H9 (cell line): ENCODE measurements around the gene PHOSPHO1. TPM values are rescaled to one million over a fixed set of nuclear protein-coding genes. Genes with fewer than 3 reads are reported as not detected.

Experiments used
- DNase-seq: peaks from one replicate; pipeline ENCODE4 v3.0.0-alpha.2; 2017
- H2AFZ ChIP-seq: one replicate; pipeline ENCODE4 v1.6.1; 2013; ENCODE audit warnings: mild to moderate bottlenecking, low read length, control low read depth, moderate library complexity
- H2AK5ac ChIP-seq: 2 replicates; pipeline ENCODE4 v1.6.1; 2013; ENCODE audit warnings: low read length, control low read depth, mixed read lengths; ENCODE audit not compliant: insufficient read length
- H2BK120ac ChIP-seq: one replicate; pipeline ENCODE4 v1.6.1; 2013; ENCODE audit warnings: low read depth, mild to moderate bottlenecking, low read length, control low read depth, inconsistent platforms; ENCODE audit not compliant: poor library complexity, severe bottlenecking
- H2BK12ac ChIP-seq: 2 replicates; pipeline ENCODE4 v1.6.1; 2013; ENCODE audit warnings: low read length, control low read depth, mixed read lengths, low read depth; ENCODE audit not compliant: insufficient read length
- H2BK15ac ChIP-seq: 2 replicates; pipeline ENCODE4 v1.6.1; 2013; ENCODE audit warnings: low read depth, low read length, control low read depth
- H2BK20ac ChIP-seq: one replicate; pipeline ENCODE4 v1.6.1; 2013; ENCODE audit warnings: low read depth, mild to moderate bottlenecking, low read length, control low read depth, inconsistent platforms; ENCODE audit not compliant: poor library complexity, severe bottlenecking
- H2BK5ac ChIP-seq: 2 replicates; pipeline ENCODE4 v1.6.1; 2013; ENCODE audit warnings: low read length, control low read depth, mixed read lengths; ENCODE audit not compliant: insufficient read length
- H3K14ac ChIP-seq: 2 replicates; pipeline ENCODE4 v1.6.1; 2013; ENCODE audit warnings: low read length, control low read depth; ENCODE audit not compliant: insufficient read depth
- H3K18ac ChIP-seq: 2 replicates; pipeline ENCODE4 v1.6.1; 2013; ENCODE audit warnings: low read depth, mild to moderate bottlenecking, mixed read lengths, low read length, control low read depth; ENCODE audit not compliant: insufficient read length
- H3K23ac ChIP-seq: 2 replicates; pipeline ENCODE4 v1.6.1; 2013; ENCODE audit warnings: low read length, control low read depth, mixed read lengths, low read depth; ENCODE audit not compliant: insufficient read length
- H3K23me2 ChIP-seq: 2 replicates; pipeline ENCODE4 v1.6.1; 2013; ENCODE audit warnings: low read depth, mild to moderate bottlenecking, mixed read lengths, low read length, control low read depth; ENCODE audit not compliant: insufficient read length, poor library complexity, severe bottlenecking
- H3K27ac ChIP-seq: 2 replicates; pipeline ENCODE4 v1.5.1; 2013; ENCODE audit warnings: low read length, control low read depth, mixed read lengths, low read depth; ENCODE audit not compliant: insufficient read length
- H3K27me3 ChIP-seq: 2 replicates; pipeline ENCODE4 v1.6.1; 2013; ENCODE audit warnings: low read length, control low read depth, inconsistent platforms; ENCODE audit not compliant: insufficient read depth
- H3K4ac ChIP-seq: 2 replicates; pipeline ENCODE4 v1.6.1; 2013; ENCODE audit warnings: low read depth, mild to moderate bottlenecking, control low read depth, inconsistent platforms, low read length, moderate library complexity
- H3K4me1 ChIP-seq: 2 replicates; pipeline ENCODE4 v1.6.1; 2013; ENCODE audit warnings: low read length, control low read depth, inconsistent platforms; ENCODE audit not compliant: insufficient read depth
- H3K4me2 ChIP-seq: 2 replicates; pipeline ENCODE4 v1.6.1; 2013; ENCODE audit warnings: low read length, control low read depth, mixed read lengths; ENCODE audit not compliant: insufficient read length, insufficient read depth
- H3K56ac ChIP-seq: 2 replicates; pipeline ENCODE4 v1.6.1; 2013; ENCODE audit warnings: low read depth, mild to moderate bottlenecking, mixed read lengths, low read length, control low read depth; ENCODE audit not compliant: insufficient read length
- H3K79me1 ChIP-seq: 2 replicates; pipeline ENCODE4 v1.6.1; 2013; ENCODE audit warnings: low read depth, mild to moderate bottlenecking, moderate library complexity, low read length, control low read depth, inconsistent platforms; ENCODE audit not compliant: insufficient read depth, poor library complexity, severe bottlenecking
- H3K79me2 ChIP-seq: 2 replicates; pipeline ENCODE4 v1.6.1; 2013; ENCODE audit warnings: low read length, control low read depth, inconsistent platforms; ENCODE audit not compliant: insufficient read depth
- H3K9ac ChIP-seq: 2 replicates; pipeline ENCODE4 v1.6.1; 2013; ENCODE audit warnings: low read length, control low read depth, mixed read lengths; ENCODE audit not compliant: insufficient read length; ENCODE audit errors: extremely low read depth
- H3K9me3 ChIP-seq: one replicate; pipeline ENCODE4 v1.6.1; 2013; ENCODE audit warnings: low read depth, low read length, inconsistent platforms; ENCODE audit not compliant: control insufficient read depth
- H3T11ph ChIP-seq: one replicate; pipeline ENCODE4 v1.6.1; 2013; ENCODE audit warnings: mild to moderate bottlenecking, low read length, control low read depth, inconsistent platforms
- H4K20me1 ChIP-seq: one replicate; pipeline ENCODE4 v1.6.1; 2013; ENCODE audit not compliant: control insufficient read depth, insufficient read length, insufficient read depth
- H4K5ac ChIP-seq: 2 replicates; pipeline ENCODE4 v1.6.1; 2013; ENCODE audit warnings: low read depth, mild to moderate bottlenecking, mixed read lengths, low read length, control low read depth; ENCODE audit not compliant: insufficient read length
- H4K8ac ChIP-seq: replicated peaks from 2 replicates; pipeline ENCODE4 v1.6.1; 2013; ENCODE audit warnings: low read length, control low read depth, mixed read lengths, low read depth; ENCODE audit not compliant: insufficient read length
- H4K91ac ChIP-seq: 2 replicates; pipeline ENCODE4 v1.6.1; 2013; ENCODE audit warnings: low read depth, mild to moderate bottlenecking, moderate library complexity, mixed read lengths, low read length, control low read depth; ENCODE audit not compliant: insufficient read length
- H3K27ac Mint-ChIP-seq, 3 experiments: 2 replicates in 2 of 3; 3 replicates in 1 of 3; pipeline ENCODE4 v1.8.0; 2020 to 2021; ENCODE audit warnings: mixed read lengths in 3 of 3, mild to moderate bottlenecking in 1 of 3, moderate library complexity in 1 of 3
- H3K27me3 Mint-ChIP-seq: 2 replicates; pipeline ENCODE4 v1.8.0; 2021; ENCODE audit warnings: low read depth, mild to moderate bottlenecking, moderate library complexity, mixed read lengths
- H3K36me3 Mint-ChIP-seq, 3 experiments: 2 replicates in 2 of 3; 3 replicates in 1 of 3; pipeline ENCODE4 v1.8.0; 2020 to 2021; ENCODE audit warnings: low read depth in 3 of 3, mixed read lengths in 3 of 3; ENCODE audit not compliant: insufficient read depth in 1 of 3
- H3K4me1 Mint-ChIP-seq, 2 experiments: 2 replicates each; pipeline ENCODE4 v1.8.0; 2020; ENCODE audit warnings: mixed read lengths in 2 of 2
- H3K4me3 Mint-ChIP-seq, 2 experiments: 2 replicates in 1 of 2; 3 replicates in 1 of 2; pipeline ENCODE4 v1.8.0; 2020 to 2021; ENCODE audit warnings: mild to moderate bottlenecking in 2 of 2, mixed read lengths in 2 of 2, moderate library complexity in 1 of 2
- H3K9me3 Mint-ChIP-seq, 2 experiments: 2 replicates in 1 of 2; 3 replicates in 1 of 2; pipeline ENCODE4 v1.8.0; 2020; ENCODE audit warnings: mild to moderate bottlenecking in 2 of 2, mixed read lengths in 2 of 2, moderate library complexity in 1 of 2
- CTCF ChIP-seq: fragments of 200-600 bp; sonication (generic); conservative IDR thresholded peaks from 3 replicates; pipeline ENCODE4 v1.8.0; 2021; ENCODE audit warnings: antibody characterized with exemption, mild to moderate bottlenecking
- WGBS: extraction: QIAGEN DNeasy Blood & Tissue Kit; methylation state at CpG from one replicate; pipeline ENCODE4 v1.1.7; 2013; ENCODE audit warnings: missing lambda C conversion rate, low lambda C conversion rate, mixed read lengths; ENCODE audit not compliant: insufficient read length; ENCODE audit errors: extremely low coverage; 5-methylcytosine and 5-hydroxymethylcytosine counted together
- total RNA-seq: library from RNA; stranded (reverse); gene quantifications from 2 replicates; pipeline ENCODE4 v1.2.1, GENCODE V29; 2021

Gene PHOSPHO1
- total RNA-seq, 1 experiment from 2014 or later: 0.63 TPM

- H3K9ac ChIP-seq: no peak overlapping the region
- peak overlapping the region; percentile 65 to 82 for H3K4me3 Mint-ChIP-seq
These were observed 6.2 kb downstream of the PHOSPHO1 start for GRCh38 chr17:49224198-49224996.

More at GRCh38 chr17:49224198-49224996, 6.2 kb downstream of the PHOSPHO1 start:
- peak overlapping the region; percentile 25 for H3K18ac ChIP-seq
- no peaks in the 10 kb centered on the region for H3K4me1 ChIP-seq
- no peaks in the 10 kb centered on the region for H3K9me3 Mint-ChIP-seq
- no peak overlapping the region for H3T11ph ChIP-seq
- no peak overlapping the region for H2AFZ ChIP-seq
- H2BK120ac ChIP-seq: no peak overlapping the region
- peak; percentile 82 for DNase-seq
- H3K23me2 ChIP-seq: peaks cover 8% of the 10 kb centered on the region
- no peak overlapping the region for H2AK5ac ChIP-seq
- WGBS: no CpG with 5 or more reads among the region's 95 CpGs
- H3K27me3 ChIP-seq: peaks cover 14% of the 10 kb centered on the region; the same call in 1 of the 2 replicates
- no peak overlapping the region for H2BK20ac ChIP-seq
- H3K9me3 ChIP-seq: no peaks in the 10 kb centered on the region
- H3K27ac ChIP-seq: no peak overlapping the region
- H2BK12ac ChIP-seq: no peak overlapping the region
- no peak overlapping the region for H2BK15ac ChIP-seq
- H3K36me3 Mint-ChIP-seq: no peaks in the 10 kb centered on the region
- no peak overlapping the region for H4K5ac ChIP-seq
- no peak overlapping the region for H2BK5ac ChIP-seq
- TF ChIP-seq CTCF: no peak
- peak overlapping the region in 1 of 3 experiments; percentile 55; a peak in 1 of 7 replicates for H3K27ac Mint-ChIP-seq
- peaks cover 84% of the 10 kb centered on the region for H3K27me3 Mint-ChIP-seq
- no peak overlapping the region for H3K4ac ChIP-seq
- no peak overlapping the region for H3K56ac ChIP-seq
- no peak overlapping the region for H4K8ac ChIP-seq
- H4K20me1 ChIP-seq: no peaks in the 10 kb centered on the region
- H3K14ac ChIP-seq: peak overlapping the region; percentile 60; the same call in 1 of the 2 replicates
- peak overlapping the region; percentile 62 for H3K4me2 ChIP-seq
- H4K91ac ChIP-seq: no peak overlapping the region
- H3K4me1 Mint-ChIP-seq: peaks cover 24% of the 10 kb centered on the region in 2 experiments
- H3K79me1 ChIP-seq: no peaks in the 10 kb centered on the region
- no peaks in the 10 kb centered on the region for H3K79me2 ChIP-seq
- no peak overlapping the region for H3K23ac ChIP-seq
